Activated naive CD4-positive, alpha-beta T cell treated with anti-CD3 and anti-CD28 coated beads, Interleukin-2, amount 50 U/mL, for 24 hours (primary cell): ENCODE results near the gene SLC28A3.

Source experiments
- H3K27ac Mint-ChIP-seq: one replicate; pipeline ENCODE4 v1.8.0; 2021; ENCODE audit warnings: mild to moderate bottlenecking, mixed read lengths
- H3K27me3 Mint-ChIP-seq: one replicate; pipeline ENCODE4 v1.8.0; 2021; ENCODE audit warnings: mixed read lengths
- H3K36me3 Mint-ChIP-seq: one replicate; pipeline ENCODE4 v1.8.0; 2021; ENCODE audit warnings: mixed read lengths
- H3K4me1 Mint-ChIP-seq: one replicate; pipeline ENCODE4 v1.8.0; 2021; ENCODE audit warnings: mixed read lengths
- H3K4me3 Mint-ChIP-seq: one replicate; pipeline ENCODE4 v1.8.0; 2021; ENCODE audit warnings: mild to moderate bottlenecking, mixed read lengths
- H3K9me3 Mint-ChIP-seq: one replicate; pipeline ENCODE4 v1.8.0; 2021; ENCODE audit warnings: mixed read lengths

The SLC28A3 gene

DNA sequence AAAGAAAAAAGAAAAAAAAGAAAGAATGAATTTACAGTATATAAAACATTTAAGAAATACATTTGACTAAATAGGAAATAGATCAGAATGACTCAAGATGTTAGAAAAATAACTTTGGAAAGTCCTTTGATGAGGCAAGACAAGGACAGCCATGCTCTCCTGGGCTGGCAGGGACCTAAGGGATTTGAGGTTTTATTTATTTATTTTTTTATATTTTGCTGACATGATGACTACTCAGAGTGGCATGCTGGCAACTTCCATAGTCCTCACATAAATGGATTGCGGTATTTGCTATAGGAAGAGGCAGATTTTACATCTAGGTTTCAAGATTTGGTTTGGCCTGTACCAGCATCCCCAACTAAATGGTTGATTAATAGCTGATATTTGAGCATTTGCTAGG lies 17.7 kb downstream of the SLC28A3 start:
- H3K4me3 Mint-ChIP-seq = no peak overlapping the region
- H3K36me3 Mint-ChIP-seq = no peaks in the 10 kb centered on the region
- H3K9me3 Mint-ChIP-seq = no peaks in the 10 kb centered on the region
- H3K27me3 Mint-ChIP-seq = no peaks in the 10 kb centered on the region
- H3K4me1 Mint-ChIP-seq = no peaks in the 10 kb centered on the region
- no peak overlapping the region for H3K27ac Mint-ChIP-seq

DNA sequence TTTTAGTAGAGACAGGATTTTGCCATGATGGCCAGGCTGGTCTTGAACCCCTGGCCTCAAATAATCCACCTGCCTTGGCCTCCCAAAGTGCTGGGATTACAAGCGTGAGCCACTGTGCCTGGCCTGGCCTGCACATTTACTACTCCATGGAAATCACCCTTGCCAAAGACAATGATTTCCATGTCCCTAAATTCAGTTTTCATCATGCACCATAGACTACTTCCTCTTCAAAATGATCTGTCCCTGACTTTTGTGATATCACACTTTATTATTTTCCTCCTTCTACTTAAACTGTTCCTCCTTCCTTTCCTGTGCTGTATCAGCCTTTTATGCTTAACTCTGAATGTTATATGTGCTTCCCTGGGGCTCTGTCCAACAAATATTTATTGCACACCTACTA lies 20.3 kb downstream of the SLC28A3 start:
- Mint-ChIP-seq H3K36me3 (no peaks in the 10 kb centered on the region), H3K4me1 (no peaks in the 10 kb centered on the region), H3K27me3 (no peaks in the 10 kb centered on the region), H3K4me3 (no peak overlapping the region), H3K27ac (peak overlapping the region; percentile 32), H3K9me3 (no peaks in the 10 kb centered on the region)

- no peak overlapping the region for H3K4me3 Mint-ChIP-seq
- no peaks in the 10 kb centered on the region for H3K36me3 Mint-ChIP-seq
- no peaks in the 10 kb centered on the region for H3K4me1 Mint-ChIP-seq
- H3K9me3 Mint-ChIP-seq = no peaks in the 10 kb centered on the region
- no peaks in the 10 kb centered on the region for H3K27me3 Mint-ChIP-seq
- H3K27ac Mint-ChIP-seq = no peak overlapping the region
Observed at GRCh38 chr9:84319632-84320031, 20.9 kb downstream of the SLC28A3 start.

DNA sequence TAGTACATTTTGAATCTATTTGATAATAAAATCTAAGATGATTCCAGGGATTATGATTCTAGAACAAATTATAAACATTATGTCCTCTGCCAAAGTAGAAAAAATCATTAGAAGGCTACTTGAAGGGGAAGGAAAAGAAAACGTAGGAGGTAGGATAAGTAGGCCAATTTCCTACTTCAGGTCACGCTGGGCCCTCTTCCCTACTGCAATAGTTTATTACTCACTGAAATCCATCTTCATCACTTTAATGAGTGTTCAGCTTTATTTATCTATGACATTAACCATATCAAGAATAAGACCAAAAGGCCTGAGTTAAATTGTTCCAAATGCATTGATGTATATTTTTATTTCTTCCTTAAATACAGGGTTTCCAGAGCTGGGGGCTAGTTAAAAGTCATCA lies 21.6 kb downstream of the SLC28A3 start:
- Mint-ChIP-seq H3K36me3 (no peaks in the 10 kb centered on the region), H3K9me3 (no peaks in the 10 kb centered on the region), H3K27me3 (no peaks in the 10 kb centered on the region), H3K4me1 (no peaks in the 10 kb centered on the region), H3K4me3 (no peak overlapping the region), H3K27ac (no peak overlapping the region)

DNA sequence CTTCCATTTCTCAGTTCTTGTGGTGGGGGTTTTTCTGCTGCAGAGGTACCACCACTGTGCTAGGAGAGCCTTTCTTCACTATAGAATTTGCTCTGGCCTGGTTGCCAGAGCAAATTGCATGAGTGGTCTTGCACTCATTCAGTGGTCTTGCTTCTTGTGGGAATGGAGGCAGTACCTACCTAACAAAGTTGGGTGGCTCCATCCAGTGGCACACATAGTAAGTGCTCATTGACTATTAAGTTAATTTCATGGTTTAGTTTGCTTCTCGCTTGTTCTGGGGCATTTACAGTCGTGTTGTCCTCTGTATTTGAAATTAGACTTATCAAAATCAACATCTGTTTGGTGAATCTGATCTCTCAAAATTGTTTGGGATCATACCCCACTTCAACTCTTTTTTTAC lies 23.0 kb downstream of the SLC28A3 start:
- H3K4me1 Mint-ChIP-seq = no peaks in the 10 kb centered on the region
- H3K36me3 Mint-ChIP-seq = no peaks in the 10 kb centered on the region
- no peaks in the 10 kb centered on the region for H3K9me3 Mint-ChIP-seq
- H3K27ac Mint-ChIP-seq = no peak overlapping the region
- H3K4me3 Mint-ChIP-seq = no peak overlapping the region
- H3K27me3 Mint-ChIP-seq = no peaks in the 10 kb centered on the region

GRCh38 chr9:84315278-84315877 lies 25.2 kb downstream of the SLC28A3 start:
- H3K4me1 Mint-ChIP-seq = no peaks in the 10 kb centered on the region

GRCh38 chr9:84314306-84314705 lies 26.3 kb downstream of the SLC28A3 start:
- Mint-ChIP-seq H3K36me3 (no peaks in the 10 kb centered on the region), H3K9me3 (no peaks in the 10 kb centered on the region), H3K4me3 (no peak overlapping the region), H3K27me3 (no peaks in the 10 kb centered on the region), H3K4me1 (no peaks in the 10 kb centered on the region), H3K27ac (no peak overlapping the region)

More at GRCh38 chr9:84315278-84315877, 25.2 kb downstream of the SLC28A3 start:
- Mint-ChIP-seq H3K9me3 (no peaks in the 10 kb centered on the region), H3K27ac (no peak overlapping the region), H3K36me3 (no peaks in the 10 kb centered on the region), H3K4me3 (no peak overlapping the region), H3K27me3 (no peaks in the 10 kb centered on the region)

DNA sequence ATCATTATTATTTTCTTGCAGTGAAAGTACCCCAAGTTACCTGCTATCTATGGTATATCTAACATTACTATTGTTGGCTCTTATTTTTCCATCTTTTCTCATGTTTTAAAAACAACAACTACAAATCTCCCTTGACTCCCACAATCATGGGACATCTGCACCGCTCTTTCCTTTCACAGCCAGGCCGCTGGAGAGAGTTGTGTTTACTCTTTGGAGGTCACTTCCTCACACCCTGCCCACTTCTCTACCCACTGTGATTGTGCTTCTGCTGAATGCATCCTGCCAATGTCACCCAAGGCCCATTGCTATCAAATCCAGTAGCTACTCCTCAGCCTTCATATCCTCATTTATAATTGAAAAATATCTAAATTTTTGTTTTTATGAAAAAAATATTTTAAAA lies 29.7 kb downstream of the SLC28A3 start:
- H3K27ac Mint-ChIP-seq = no peak overlapping the region
- no peaks in the 10 kb centered on the region for H3K27me3 Mint-ChIP-seq
- no peaks in the 10 kb centered on the region for H3K4me1 Mint-ChIP-seq
- no peaks in the 10 kb centered on the region for H3K36me3 Mint-ChIP-seq
- H3K9me3 Mint-ChIP-seq = no peaks in the 10 kb centered on the region
- no peak overlapping the region for H3K4me3 Mint-ChIP-seq

- no peaks in the 10 kb centered on the region for H3K27me3 Mint-ChIP-seq
- peaks cover 8% of the 10 kb centered on the region for H3K4me1 Mint-ChIP-seq
- peak overlapping the region; percentile 72 for H3K27ac Mint-ChIP-seq
- no peaks in the 10 kb centered on the region for H3K36me3 Mint-ChIP-seq
- H3K9me3 Mint-ChIP-seq = no peaks in the 10 kb centered on the region
- no peak overlapping the region for H3K4me3 Mint-ChIP-seq
Observed at GRCh38 chr9:84305497-84306131, 34.9 kb downstream of the SLC28A3 start.

GRCh38 chr9:84304166-84304565 lies 36.4 kb downstream of the SLC28A3 start:
- no peaks in the 10 kb centered on the region for H3K27me3 Mint-ChIP-seq
- peaks cover 8% of the 10 kb centered on the region for H3K4me1 Mint-ChIP-seq
- H3K4me3 Mint-ChIP-seq = no peak overlapping the region
- H3K36me3 Mint-ChIP-seq = no peaks in the 10 kb centered on the region
- H3K9me3 Mint-ChIP-seq = no peaks in the 10 kb centered on the region
- H3K27ac Mint-ChIP-seq = no peak overlapping the region

- H3K27ac Mint-ChIP-seq = no peak overlapping the region
- no peaks in the 10 kb centered on the region for H3K27me3 Mint-ChIP-seq
- no peaks in the 10 kb centered on the region for H3K36me3 Mint-ChIP-seq
- H3K4me1 Mint-ChIP-seq = peaks cover 8% of the 10 kb centered on the region
- no peak overlapping the region for H3K4me3 Mint-ChIP-seq
- H3K9me3 Mint-ChIP-seq = no peaks in the 10 kb centered on the region
Observed at GRCh38 chr9:84303061-84303460, 37.5 kb downstream of the SLC28A3 start.

DNA sequence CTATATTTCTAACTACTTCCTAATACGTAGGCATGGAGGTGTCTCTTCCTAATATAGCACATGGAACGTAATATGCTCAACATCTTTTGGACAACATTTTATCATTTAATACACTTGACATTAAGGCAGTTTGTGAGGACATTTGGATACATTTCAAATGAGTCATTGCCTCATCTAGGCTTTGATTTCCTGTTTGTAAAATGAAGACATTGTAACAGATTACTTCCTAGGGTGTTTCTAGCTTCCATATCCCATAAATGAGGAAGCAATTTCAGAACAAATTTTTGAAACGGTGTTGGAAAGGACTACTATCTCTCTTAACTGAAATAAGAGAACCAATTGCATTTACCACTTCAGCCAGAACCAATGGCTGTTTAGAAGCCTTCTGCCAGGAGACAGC lies 38.7 kb downstream of the SLC28A3 start:
- H3K27ac Mint-ChIP-seq = no peak overlapping the region
- no peaks in the 10 kb centered on the region for H3K9me3 Mint-ChIP-seq
- no peaks in the 10 kb centered on the region for H3K27me3 Mint-ChIP-seq
- no peaks in the 10 kb centered on the region for H3K36me3 Mint-ChIP-seq
- H3K4me3 Mint-ChIP-seq = no peak overlapping the region
- H3K4me1 Mint-ChIP-seq = peaks cover 20% of the 10 kb centered on the region

GRCh38 chr9:84300271-84300670 lies 40.3 kb downstream of the SLC28A3 start:
- Mint-ChIP-seq H3K4me3 (no peak overlapping the region), H3K27me3 (no peaks in the 10 kb centered on the region), H3K36me3 (no peaks in the 10 kb centered on the region), H3K9me3 (no peaks in the 10 kb centered on the region), H3K4me1 (peaks cover 36% of the 10 kb centered on the region), H3K27ac (no peak overlapping the region)

DNA sequence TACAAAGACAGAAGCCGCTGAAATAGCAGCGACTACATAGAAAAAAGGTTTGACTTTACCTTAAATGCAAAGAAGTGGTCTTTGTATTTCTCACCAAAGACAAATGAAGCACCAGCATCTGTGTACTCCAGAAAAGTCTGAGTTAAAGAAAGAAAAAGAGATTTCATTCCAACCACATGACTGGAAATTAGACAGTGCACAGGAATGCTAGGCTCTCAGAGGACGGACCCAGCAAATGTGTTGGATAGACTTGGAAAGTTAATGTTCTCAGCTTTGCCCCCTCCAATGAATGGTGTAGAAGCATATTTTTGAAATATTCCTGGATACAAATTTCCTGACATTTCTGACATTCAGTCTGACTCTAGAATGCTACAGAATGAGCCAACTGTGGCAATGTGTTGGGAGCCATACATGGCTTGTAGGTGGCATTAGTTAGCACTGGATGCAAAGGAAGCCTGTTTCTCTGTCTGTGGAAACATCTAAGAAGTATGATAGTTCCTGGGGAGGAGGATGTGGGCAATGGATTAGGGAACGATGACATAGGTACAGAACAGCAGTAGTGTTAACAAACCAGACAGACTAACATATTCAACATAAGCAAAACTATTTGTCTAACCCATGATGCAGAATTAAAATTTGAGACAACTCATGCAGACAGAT lies 43.3 kb downstream of the SLC28A3 start:
- Mint-ChIP-seq H3K4me1 (peaks cover 65% of the 10 kb centered on the region), H3K9me3 (peaks cover 2% of the 10 kb centered on the region), H3K27ac (peak overlapping the region; percentile 99), H3K4me3 (no peak overlapping the region), H3K36me3 (no peaks in the 10 kb centered on the region), H3K27me3 (no peaks in the 10 kb centered on the region)

DNA sequence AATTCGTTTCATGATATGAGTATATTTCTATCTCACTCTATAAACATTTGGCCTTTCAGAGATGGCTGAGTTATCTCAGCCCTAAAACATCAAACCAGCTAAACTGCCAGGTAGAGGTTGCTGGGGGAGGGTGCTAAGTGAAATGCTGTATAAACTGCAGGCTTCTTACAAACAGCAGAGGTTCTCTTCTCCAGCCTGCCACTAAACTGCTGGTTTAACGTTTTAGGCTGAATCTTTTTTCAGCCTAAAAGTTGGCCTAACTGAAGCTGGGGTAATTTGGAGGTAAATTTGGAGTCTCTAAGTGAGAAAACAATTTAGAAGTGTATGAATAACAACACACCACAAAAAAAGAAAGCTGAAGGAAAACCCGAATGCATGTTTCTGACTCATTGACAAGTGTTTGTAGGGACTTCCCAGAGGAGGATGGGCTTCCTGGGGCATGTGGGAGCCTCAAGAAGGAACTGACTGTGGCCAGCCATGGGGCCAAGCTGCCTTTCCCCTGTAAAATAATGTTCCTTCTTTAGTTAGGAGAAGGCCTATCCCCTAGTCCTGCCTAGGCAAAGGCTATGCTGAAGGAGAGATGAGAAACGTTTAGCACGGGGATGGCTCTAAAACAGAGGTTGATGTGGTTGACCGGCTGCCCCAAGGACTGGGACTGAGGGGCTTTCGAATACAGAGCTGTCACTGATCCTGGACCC lies 44.3 kb downstream of the SLC28A3 start:
- Mint-ChIP-seq H3K4me3 (peak overlapping the region; percentile 27), H3K27me3 (no peaks in the 10 kb centered on the region)

More for the DNA sequence above, 44.3 kb downstream of the SLC28A3 start:
- Mint-ChIP-seq H3K27ac (peak overlapping the region; percentile 99), H3K9me3 (peaks cover 4% of the 10 kb centered on the region), H3K4me1 (peaks cover 60% of the 10 kb centered on the region), H3K36me3 (no peaks in the 10 kb centered on the region)
